NCI-H82 treated with DMSO at 0.1 percent for 48 hours (cell line): ENCODE results near the gene CEBPZ.
A peak's percentile ranks its signal among the peaks of the same experiment; 100 is the strongest.
"Not testable (repeated sequence)": the region's sequence is repeated elsewhere in the genome, so short reads cannot be mapped to it uniquely, and the experiment has no call there.

Experiments used
- DNase-seq: peaks from one replicate; lab custom pipeline; 2025; ENCODE audit not compliant: unreplicated experiment; lab: John Stamatoyannopoulos, UW

Gene CEBPZ

DNA sequence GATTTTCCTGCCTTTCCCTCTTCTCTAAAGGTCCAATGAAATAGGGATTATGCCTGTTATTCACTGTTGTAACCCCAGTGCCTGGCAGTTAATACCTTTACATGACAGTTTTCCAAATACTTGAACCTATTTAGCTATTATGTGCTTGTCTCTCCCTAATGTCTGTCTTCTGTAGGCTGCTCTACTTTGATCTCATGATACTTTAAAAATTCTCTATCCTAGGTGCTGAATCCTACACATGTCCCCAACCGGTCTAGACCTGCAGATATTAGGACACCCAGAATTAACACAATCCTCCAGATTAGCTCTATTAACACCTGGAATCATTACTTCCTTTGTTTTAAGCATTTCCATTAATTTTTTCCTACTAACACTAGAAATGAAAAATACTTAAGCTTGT, 7.3 kb downstream of the CEBPZ start:
- no peak for DNase-seq

DNA sequence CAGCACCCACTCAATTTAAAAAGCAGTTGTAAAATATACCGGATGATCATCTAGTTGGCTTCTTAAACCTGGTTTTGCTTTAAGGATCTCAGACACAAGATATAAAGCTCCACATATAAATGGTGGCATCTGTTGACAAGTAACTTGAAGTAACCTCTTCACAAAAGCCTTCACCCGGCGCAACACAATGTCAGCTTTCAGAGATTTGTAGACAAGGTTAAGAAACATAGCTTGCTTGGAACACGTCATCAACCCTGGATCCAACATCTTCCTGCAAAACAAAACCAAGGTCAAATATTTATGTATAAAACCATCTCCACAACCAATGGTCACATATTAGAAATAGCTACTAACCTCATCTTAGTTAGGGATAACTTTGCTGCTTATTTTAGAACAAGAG, 8.3 kb downstream of the CEBPZ start:
- DNase-seq, result no peak

DNA sequence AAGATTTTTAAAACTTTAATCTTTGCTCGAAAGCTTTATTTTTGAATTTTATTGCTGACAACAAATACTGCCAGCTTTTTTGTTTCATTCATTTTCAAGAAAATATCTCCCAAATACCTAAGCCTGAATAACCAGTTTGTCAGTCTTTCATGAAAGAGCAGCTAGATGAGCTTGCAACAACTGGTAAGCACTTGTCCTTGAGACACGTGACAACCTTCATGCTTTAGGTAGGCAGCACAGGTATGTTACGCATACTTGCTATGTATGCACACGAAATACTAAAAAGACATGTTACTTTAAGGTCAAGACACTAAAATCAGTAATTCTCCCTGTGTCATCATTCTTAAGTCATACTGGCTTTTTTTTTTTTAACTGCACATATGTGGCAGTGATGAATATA, 12.3 kb downstream of the CEBPZ start:
- no peak for DNase-seq

DNA sequence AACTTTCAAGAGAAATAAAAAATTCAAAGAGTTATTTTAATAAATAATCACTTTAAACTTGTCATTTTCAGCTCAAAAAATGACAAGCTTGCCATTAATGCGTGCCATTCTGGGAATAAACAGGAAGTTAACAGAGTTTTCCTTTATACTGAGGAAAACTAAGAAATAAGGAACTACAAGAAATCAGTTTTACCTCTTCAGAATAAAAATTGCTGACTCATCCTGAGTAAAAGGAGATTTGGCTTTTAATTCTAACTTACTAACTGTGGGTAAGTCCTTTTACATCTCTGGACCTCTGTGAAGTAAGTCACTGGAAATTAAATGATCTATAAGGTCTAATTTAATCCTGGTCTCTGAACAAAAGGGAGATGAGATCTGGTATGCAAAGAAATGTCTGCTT, 16.1 kb downstream of the CEBPZ start:
- DNase-seq, result no peak

DNA sequence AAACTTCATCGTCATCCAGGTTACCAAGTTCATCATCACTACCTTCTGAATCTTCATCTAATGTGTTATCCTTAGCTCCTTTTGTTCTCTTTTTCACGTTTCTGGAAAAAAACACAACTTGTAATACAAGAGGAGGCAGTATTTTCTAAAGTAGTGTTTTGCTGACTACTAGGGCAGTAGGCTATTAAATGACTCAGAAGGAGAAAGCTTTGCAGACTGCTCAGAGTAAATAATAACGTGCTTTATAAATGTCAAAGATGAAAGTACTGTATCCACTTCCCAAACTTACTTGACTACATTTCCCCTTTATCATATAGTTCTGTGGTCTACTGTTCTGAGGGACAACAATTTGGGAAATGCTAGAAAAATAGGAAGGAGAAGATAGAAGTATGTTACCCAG, 19.5 kb downstream of the CEBPZ start:
- DNase-seq, result no peak

DNA sequence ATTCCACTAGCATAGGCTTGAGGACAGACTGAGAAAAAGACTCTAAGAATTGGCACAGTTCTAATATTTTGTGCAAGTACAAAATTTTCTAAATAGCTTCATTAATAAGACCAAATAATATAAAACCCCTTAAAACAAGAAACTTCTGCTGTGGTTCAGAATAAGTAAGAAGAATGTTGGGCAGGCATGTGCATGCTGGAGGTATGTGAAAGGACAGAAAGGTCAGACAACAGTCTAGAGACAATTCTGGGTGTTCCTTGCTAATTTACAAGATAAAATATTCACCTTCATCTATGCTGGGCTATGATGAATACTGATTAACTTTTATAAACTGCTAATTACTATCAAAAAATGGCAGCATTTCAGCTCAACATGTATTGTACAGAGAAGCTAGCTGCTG, 20.2 kb downstream of the CEBPZ start:
- DNase-seq, result no peak

DNA sequence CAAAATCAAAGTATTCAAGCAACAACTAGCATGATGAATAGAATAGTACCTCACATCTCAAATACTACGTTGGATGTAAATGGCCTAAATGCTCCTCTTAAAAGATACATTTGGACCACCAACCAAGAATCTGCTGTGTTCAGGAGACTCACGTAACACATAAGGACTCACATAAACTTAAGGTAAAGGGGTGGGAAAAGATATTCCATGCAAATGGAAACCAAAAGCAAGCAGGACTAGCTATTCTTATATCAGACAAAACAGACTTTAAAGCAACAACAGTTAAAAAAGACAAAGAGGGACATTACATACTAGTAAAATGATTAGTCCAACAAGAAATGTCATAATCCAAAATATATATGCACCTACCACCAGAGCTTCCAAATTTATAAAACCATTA, 24.6 kb downstream of the CEBPZ start:
- not testable (repeated sequence) for DNase-seq

DNA sequence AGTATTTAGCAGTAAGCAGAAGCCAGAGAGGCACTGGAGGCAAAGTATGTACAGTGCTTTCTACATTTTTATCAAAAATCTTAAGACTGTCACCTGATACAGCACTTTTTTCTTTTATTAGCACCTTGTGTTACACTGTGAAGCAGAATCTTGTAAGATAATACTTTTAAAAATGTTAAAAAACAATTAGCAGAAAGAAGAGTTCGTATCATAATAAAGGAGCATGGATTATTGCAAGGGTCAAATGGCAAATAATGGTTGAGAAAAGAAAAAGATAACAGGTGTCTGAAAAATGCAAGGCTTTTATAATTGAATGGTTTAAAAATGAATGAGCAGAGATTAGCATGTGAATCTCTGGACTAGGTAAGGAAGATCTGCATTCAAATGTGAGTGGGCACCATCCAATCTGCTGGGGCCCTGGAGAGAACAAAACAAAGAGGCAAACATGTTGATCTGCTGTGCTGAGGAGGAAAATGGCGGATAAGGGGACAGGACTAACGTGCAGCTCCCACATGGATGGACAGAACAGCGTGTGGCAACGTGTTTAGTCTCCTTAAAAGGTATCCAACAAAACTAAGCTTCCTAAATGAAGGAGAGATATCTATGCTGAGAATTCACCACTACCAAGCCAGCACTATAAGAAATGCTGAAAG, 25.6 kb downstream of the CEBPZ start:
- DNase-seq, result no peak

DNA sequence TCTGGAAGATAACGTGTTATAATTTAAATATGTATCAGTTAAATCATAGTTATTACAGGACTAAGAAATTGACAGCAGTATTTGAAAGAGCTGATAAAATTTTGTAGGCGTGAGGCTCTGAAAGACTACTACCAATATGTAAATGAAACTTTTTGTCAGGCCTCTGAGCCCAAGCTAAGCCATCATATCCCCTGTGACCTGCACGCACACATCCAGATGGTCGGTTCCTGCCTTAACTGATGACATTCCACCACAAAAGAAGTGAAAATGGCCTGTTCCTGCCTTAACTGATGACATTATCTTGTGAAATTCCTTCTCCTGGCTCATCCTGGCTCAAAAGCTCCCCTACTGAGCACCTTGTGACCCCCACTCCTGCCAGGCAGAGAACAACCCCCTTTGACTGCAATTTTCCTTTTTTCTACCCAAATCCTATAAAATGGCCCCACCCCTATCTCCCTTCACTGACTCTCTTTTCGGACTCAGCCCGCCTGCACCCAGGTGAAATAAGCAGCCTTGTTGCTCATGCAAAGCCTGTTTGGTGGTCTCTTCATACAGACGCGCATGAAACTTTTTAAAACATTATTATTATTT, 26.2 kb downstream of the CEBPZ start:
- DNase-seq, result not testable (repeated sequence)

DNA sequence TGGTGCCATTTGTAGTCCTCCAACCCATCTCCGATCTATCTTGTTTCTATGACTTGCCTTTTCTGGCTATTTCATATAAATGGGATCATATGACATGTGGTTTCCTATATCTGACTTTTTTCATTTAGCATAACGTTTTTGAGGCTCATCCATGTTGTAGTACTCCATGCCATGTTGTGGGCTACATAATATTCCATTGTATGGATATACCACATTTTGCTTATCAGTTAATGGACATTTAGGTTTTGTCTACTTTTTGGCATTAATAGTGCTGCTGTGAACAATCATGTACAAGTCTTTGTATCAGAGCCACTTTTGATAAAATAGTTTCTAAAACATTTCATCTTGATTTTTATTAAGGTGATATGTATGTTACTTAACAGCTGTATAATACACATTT, 27.7 kb downstream of the CEBPZ start:
- no peak for DNase-seq

DNA sequence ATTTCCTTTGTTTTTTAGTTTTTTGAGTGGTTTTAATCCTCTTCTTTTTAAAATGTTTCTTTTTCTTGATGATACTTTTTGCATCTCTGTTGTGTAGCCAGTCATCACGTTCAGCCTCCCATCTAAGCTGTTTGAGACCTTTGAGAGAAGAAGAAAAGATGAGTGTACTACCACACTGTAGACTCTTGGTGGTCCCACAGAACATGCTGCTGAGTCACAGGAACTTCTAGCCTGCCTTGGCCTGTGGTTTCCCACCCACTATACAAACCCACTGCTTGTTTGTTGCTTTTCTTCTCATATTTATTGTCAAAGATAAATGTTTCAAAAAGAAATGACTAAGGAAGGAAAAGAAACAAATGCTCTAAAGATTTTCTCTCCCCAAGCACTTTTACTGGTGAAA, 29.6 kb downstream of the CEBPZ start:
- DNase-seq, result no peak

DNA sequence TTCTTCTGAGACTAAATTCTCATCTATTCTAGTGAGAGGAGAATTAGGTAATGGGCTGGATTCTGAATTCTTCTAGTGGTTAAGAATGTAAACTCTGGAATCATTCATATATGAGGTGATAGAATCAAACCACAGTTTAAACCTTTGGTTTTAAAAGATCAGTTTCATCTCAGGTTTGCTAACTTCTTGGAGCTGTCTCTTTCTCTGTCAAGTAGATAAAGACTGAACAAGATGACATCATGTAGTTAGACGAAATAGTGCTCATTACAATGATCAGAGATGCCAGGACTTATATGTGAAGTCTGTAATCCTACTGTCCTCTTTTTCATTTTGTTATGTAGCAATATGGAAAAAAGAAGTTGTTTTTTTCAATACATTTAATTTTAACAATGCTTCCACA, 30.2 kb downstream of the CEBPZ start:
- DNase-seq, result no peak

DNA sequence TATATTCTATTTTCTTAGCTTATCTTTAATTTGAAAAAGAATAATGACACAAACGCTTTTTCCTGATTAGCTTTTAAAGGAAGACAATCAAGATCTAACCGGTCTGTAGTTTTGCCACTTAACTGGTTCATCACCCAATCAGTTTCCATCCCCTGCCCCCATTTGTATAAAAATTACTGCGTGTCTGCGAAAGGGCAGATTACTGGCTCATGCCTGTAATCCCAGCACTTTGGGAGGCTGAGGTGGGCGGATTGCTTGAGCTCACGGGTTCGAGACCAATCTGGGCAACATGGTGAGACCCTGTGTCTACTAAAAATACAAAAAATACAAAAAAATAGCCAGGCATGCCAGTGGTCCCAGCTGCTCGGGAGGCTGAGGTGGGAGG, 32.7 kb downstream of the CEBPZ start:
- DNase-seq, result no peak

DNA sequence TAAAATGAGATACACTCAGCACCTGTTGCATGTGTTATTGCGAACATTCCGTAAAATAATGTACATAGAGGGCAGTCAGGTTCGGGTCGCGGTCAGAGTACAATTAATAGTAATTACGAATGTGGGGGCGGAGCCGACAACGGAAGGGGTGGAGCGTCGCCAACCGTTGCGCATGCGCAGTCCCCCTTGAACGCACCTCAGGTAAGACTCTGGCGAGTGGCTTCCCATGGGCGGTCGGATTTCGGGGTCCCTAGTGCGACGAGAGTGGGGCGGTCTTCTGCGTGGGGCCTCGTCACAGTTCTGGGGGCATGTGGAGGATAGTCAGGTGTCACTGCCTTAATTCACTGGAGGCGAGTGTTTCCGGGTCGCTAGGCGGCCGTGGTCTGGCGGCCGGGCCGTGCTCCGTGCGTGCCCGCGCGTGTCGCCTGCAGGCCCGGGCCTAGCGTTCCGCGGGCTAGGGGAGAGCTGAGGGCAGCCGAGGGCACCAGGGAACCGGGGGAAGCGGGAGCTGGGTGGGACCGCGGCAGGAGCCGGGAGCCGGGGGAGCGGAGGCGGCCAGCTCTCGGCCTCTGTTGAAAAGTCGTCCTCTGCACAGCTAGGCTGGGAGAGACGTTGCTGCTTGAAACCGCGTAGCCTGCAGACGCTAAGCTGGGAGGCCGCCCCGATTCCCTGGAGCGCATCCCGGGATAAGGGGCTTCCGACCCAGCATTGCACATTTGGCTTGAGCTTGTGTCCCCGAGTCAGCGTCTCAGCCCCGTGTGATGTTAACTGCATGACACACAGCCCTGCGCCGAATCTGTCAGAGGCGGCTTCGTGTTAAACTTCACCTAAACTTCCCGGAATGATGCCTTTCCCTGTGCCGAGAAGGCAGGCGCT, 34.8 kb downstream of the CEBPZ start, which contains the start of gene CEBPZOS:
Gene CEBPZOS (plus strand): TSS at position 177 of the 876 bp plus-strand sequence. CDS start 3,209 bp downstream, outside the sequence.
- DNase-seq, result peak; percentile 13

DNA sequence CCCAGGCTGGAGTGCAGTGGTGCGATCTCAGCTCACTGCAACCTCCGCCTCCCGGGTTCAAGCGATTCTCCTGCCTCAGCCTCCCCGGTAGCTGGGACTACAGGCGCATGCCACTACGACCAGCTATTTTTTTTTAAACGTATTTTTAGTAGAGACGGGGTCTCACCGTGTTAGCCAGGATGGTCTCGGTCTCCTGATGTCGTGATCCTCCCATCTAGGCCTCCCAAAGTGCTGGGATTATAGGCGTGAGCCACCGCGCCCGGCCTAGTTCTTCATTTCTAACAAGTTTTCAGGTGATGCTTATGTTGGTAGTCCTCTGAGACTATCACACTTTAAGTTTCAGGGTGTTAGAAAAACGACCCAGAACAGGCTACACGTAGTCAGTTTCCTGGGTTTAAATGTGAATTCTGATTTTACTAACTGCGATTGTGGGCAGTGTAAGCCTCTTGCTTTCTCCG, 35.5 kb downstream of the CEBPZ start:
- not testable (repeated sequence) for DNase-seq

DNA sequence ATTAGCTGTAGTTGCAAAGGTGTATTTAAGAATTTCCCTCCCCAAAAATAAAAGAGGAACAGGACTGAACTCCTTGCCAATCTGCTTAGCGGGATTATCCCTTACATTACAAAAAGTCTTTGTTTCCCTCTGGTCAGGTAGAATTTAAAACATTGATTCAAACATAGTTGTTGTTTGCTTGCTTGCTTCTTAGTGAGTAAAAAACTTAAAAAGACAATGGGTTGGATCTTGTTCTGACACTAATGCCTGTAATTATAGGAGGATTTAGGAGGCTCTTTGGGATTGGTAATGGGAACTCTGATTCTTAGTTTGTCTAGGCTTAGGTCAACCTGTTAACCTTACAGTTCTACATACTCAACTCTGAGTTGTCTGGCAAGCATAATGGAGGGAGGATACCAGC, 38.8 kb downstream of the CEBPZ start:
- peak; percentile 13 for DNase-seq

DNA sequence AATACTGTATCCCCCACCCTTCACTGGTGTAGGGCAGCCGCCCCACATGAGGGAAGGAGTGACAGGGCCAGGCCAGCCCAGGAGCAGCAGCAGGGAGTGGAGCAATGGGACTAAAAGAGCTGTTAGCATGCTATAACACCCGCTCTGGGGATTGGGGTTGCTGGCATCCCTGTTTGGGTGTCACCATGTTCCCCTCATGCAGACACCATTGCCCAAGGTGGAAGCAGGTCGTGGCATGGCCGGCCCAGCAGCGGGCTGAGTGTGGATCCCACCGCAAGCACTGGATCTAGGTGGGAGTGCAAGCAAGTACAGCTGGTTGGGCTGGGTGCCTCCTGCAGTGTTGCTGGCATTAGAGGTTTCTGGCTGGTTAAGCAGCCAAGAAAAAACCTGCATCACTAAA, 39.6 kb downstream of the CEBPZ start:
- no peak for DNase-seq

DNA sequence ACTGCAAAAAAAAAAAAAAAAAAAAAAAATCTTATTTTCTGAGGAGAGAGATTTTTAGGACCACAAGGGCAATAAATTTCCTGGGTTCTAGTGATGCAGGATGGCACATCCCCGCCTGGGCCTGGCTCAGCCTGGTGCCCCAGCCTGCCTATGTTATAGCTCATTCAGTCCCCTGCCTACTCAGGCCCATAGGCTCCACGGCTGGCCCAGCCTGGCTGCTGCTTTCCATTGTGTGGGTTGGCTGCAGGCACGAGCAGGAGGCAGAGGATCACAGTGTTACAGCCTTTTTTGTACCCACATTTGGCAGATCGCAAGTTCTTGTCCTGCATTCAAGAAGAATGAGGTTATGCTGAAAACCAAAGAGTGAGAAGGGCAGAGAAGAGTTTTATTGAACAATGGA, 40.1 kb downstream of the CEBPZ start:
- DNase-seq, result no peak

DNA sequence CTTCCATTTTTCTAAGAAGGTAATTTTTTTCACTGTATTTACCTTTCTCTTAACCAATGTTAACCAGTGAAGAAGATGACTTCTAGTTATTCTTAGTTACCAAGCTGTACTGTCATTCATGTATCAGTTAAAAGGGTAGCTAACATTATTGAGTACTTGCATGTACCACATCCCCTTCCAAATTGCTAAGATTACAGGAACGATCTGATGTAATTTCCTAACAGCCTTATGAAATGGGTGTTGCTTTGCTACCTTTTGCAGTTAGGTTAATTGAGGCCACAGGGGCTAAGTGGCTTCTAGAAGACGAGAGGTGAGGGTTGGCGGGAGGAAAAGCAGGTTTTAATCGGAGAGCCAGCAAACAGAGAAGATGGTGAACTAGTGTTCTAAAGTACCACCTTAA, 41.1 kb downstream of the CEBPZ start:
- DNase-seq, result no peak

DNA sequence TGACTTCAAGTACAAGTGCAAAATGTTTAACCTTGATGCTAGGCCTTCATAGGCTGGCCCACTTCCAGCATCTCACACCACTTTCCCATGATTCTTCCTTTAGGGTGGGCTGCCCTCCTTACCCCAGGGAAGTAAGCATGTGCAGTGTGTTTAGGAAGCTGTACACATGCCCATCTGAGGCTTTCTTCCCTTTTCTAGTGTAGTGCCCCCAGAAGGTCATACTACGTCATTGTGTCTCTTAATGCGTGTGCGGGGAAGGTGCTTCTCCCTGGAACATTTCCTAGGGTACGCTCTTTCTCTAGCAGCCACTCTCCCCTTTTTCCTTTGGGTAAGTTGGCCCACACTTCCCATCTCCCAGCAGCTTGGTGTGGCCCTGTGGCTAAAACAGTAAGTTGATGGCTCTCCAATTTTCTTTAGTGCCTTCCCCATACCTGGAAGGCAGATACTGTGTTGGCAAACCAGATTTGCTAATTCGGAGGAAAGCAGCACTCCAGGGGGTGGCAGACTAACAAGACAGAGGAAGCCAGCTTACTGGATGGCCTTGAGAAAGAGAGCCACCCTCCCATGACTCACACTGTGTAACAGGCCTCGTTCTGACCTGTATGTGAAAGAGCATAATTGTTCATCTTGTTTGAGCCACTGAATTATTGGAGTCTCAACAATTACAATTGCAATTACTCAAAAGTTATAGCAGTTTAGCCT, 41.8 kb downstream of the CEBPZ start:
- DNase-seq, result no peak

DNA sequence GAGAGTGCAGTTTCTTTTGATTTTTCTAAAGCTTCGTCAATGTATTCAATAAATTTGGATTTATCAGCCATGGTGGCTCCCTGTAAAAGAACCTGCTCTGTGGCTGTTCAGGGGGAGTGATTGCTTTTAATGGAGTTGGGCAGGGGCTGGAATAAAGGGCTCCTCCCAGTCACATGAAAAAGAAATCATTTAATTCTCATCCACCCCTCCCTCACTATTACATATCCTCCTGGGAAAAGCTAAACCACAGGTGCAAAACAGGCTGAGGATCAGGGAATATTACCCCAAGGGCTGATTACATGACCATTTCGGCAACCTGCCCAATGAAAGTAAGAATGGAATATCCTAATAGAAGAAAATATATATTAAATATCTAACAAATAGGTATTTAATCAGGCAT, 42.8 kb downstream of the CEBPZ start, which contains the start of gene SULT6B1:
Gene SULT6B1 (minus strand): TSS at position 101 of the 400 bp plus-strand sequence. CDS start 30 bp downstream, at position 71.
- DNase-seq, result no peak
